Transverse colon (tissue), 3 donors: ENCODE data around the gene GNPTAB.

ENCODE experiments used
- CTCF ChIP-seq, 5 experiments: fragments of 200-600 bp in 3 of 5; fragments of 450-650 bp in 2 of 5; sonication (generic) in 3 of 5; IDR thresholded peaks; 1 replicate in 2 of 5; 2 replicates in 3 of 5; pipeline ENCODE4 v1.5.1; 2016 to 2017; ENCODE audit warnings: antibody characterized with exemption in 5 of 5, inconsistent platforms in 3 of 5, mild to moderate bottlenecking in 2 of 5, moderate library complexity in 1 of 5
- POLR2A ChIP-seq: fragments of 450-650 bp; IDR thresholded peaks from one replicate; pipeline ENCODE4 v1.6.1; 2016; ENCODE audit warnings: antibody characterized with exemption, mild to moderate bottlenecking, moderate library complexity

- TF ChIP-seq CTCF (IDR thresholded peaks at IDR 0.05), result no peak
- no peak for TF ChIP-seq POLR2A
Observed at GRCh38 chr12:101707131-101707782, 123.5 kb downstream of the GNPTAB start.
